HuH-7 (cell line): ENCODE results near the gene MDFIC2.

Source experiments
- DNase-seq: peaks from one replicate; pipeline ENCODE4 v3.0.0; 2011; ENCODE audit warnings: low spot score

MDFIC2 gene

DNA sequence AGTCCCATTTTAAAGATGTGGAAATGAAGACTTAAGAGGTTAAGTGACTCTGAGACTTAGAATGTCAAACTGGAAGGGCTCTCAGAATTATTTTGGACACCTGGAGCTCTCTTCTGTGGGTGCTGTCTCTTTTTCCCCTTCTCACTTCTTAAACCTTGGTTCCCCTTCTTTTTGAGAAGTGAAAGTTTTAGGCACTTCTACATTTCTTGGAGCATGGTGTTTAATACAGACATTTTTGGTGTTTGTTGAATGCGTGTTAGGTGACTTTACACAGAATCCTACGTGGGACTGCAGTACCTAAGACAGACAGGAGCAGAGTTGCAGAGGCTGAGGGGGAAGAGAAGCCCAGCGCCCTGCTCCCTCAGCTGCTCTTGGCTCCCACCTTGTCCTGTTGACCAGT, 133.3 kb downstream of the MDFIC2 start:
- DNase-seq, result no peak

- DNase-seq, result no peak
Observed at GRCh38 chr3:70177881-70178645, 134.4 kb downstream of the MDFIC2 start.

DNA sequence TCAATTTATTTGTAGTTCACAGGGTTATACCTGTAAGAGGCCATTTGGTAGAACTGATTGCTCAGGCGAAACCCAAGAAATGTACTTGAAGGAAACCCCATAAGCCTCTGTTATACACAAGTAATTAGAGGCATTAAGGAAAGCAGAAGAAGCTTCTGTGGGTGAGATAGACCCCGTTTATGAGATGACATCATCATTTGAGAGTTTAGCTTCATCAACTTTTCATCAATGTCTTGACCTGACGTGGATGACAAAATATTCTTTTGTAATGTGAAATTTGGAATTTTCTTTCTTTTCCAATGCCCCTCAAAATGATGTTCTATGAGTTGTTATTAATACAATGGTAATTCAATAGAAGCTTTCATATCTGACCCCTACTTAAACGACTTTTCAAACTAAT, 136.2 kb downstream of the MDFIC2 start:
- no peak for DNase-seq

DNA sequence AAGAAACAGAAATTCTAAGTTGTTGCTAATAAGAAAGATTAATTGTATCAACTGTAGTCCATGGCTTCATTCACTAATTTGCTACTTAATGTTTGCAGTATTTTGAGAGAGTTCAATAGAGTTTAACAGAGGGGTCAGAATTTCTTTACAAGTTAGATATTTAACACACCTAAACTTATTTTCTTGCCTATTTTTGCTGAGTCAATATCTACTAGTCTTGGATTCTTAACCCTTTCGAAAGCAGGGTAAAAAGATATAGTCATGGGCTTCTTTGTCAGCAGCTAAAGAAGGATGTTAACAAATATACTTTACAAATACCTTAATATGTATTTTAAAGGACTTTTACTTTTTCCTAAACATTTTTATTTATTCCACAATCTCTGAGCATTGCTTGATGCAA, 155.6 kb downstream of the MDFIC2 start:
- DNase-seq, result no peak

- DNase-seq, result no peak
Observed at GRCh38 chr3:70150599-70150998, 161.8 kb downstream of the MDFIC2 start.

- no peak for DNase-seq
Observed at GRCh38 chr3:70149714-70150400, 162.6 kb downstream of the MDFIC2 start.
